Measurements from ENCODE around the gene STK38. TPM values are rescaled to one million over a fixed set of nuclear protein-coding genes. Genes with fewer than 3 reads are reported as not detected.

STK38 gene
- total and polyA plus RNA-seq, 2 of the 13 experiments (the other 11 are each of a cell fraction or from before 2014, with no cell fraction given): 10.3 to 20.7 TPM

- WGBS (ENCODE audit: low lambda C conversion rate): 43% methylated on average over 5 of the region's 5 CpGs
- Histone ChIP-seq H3K9me3 (ENCODE audit: low read length) (no peaks in the 10 kb centered on the region), H4K20me1 (ENCODE audit: insufficient read depth, low read length) (no peaks in the 10 kb centered on the region), H3K4me3 (replicated peaks in 1 of 3; ENCODE audit: insufficient read depth in 1 of 3, low read depth in 2 of 3, low read length in 3 of 3) (no peak overlapping the region), H2AFZ (ENCODE audit: low read length) (peak overlapping the region; percentile 43), H3K4me1 (ENCODE audit: insufficient read depth, low read length) (peaks cover 65% of the 10 kb centered on the region), H3K9ac (ENCODE audit: insufficient read depth, low read depth, low read length) (no peak overlapping the region), H3K79me2 (ENCODE audit: insufficient read depth, low read length) (no peaks in the 10 kb centered on the region), H3K4me2 (ENCODE audit: low read depth, low read length) (peak overlapping the region; percentile 58), H3K27me3 (ENCODE audit: control insufficient read depth in 1 of 2, insufficient read depth in 2 of 2, low read length in 2 of 2) (no peaks in the 10 kb centered on the region), H3K36me3 (replicated peaks in 1 of 2; ENCODE audit: control insufficient read depth in 1 of 2, insufficient read depth in 2 of 2, low read length in 2 of 2) (no peaks in the 10 kb centered on the region), H3K27ac (ENCODE audit: extremely low read length, insufficient read depth, low read length) (no peak overlapping the region)
- no TSS peak for BruUV-seq (replicated peaks)
- CTCF ChIA-PET (ENCODE audit: low intra/inter-chr PET ratio, low total read pairs): no interaction called here
- DNase-seq (ENCODE audit: low spot score): no peak
- no peak for FAIRE-seq
- TF ChIP-seq ZNF839 (CRISPR knock-in tag; IDR thresholded peaks at IDR 0.05; ENCODE audit: borderline replicate concordance) (no peak), ZNF142 (CRISPR knock-in tag; IDR thresholded peaks at IDR 0.05) (no peak), RFX3 (CRISPR knock-in tag; IDR thresholded peaks at IDR 0.05) (no peak), MXI1 (IDR thresholded peaks at IDR 0.05; ENCODE audit: borderline replicate concordance, low read depth, low read length) (no peak), KLF6 (CRISPR knock-in tag; IDR thresholded peaks at IDR 0.05) (no peak), TEAD3 (CRISPR knock-in tag; optimal IDR thresholded peaks at IDR 0.05; ENCODE audit: borderline replicate concordance) (peak; percentile 27)
- intact Hi-C loops (cut with micrococcal nuclease; ENCODE audit: unreplicated experiment): loop anchor here (2.0 kb wide), 1 partner anchor 15 kb away; no protein-coding TSS in a partner anchor
- POLR2A ChIA-PET: interaction anchor here (1.4 to 2.7 kb wide), 2 partner anchors 10 to 16 kb away, joined by 4 to 29 read pairs; partner anchors contain the start of gene SRSF3
- ATAC-seq: no peak
- in situ Hi-C loops (cut with HindIII; ENCODE audit: extremely low pct_ligation_motif_present, low pct_unique_long_range_greater_than_20kb): no loop called here
Observed at GRCh38 chr6:36578030-36578429, 30.8 kb upstream of the STK38 start.
